Neural cell (in vitro differentiated cells): ENCODE results near the gene BSN. TPM values are rescaled to one million over a fixed set of nuclear protein-coding genes. Genes with fewer than 3 reads are reported as not detected.

Source experiments
- H2AFZ ChIP-seq: fragments of 200-600, 300-800 bp; sonication (generic), shearing (Covaris generic); 2 replicates; pipeline ENCODE4 v1.6.0; 2014; ENCODE audit warnings: low read depth, mild to moderate bottlenecking, antibody characterized with exemption, low read length, moderate library complexity
- H3F3A ChIP-seq: fragments of 200-600 bp; shearing (Covaris generic); 2 replicates; pipeline ENCODE4 v1.6.1; 2016; ENCODE audit warnings: mild to moderate bottlenecking, moderate library complexity, mixed read lengths, antibody characterized with exemption, low read length; ENCODE audit not compliant: insufficient read depth, poor library complexity, severe bottlenecking
- H3K27ac ChIP-seq: fragments of 200-600, 300-800 bp; sonication (generic), shearing (Covaris generic); 2 replicates; pipeline ENCODE4 v1.5.1; 2014; ENCODE audit warnings: mild to moderate bottlenecking, low read length, moderate library complexity
- H3K27me3 ChIP-seq: fragments of 300-800, 200-600 bp; sonication (generic), shearing (Covaris generic); 2 replicates; pipeline ENCODE4 v1.6.0; 2014; ENCODE audit warnings: mild to moderate bottlenecking, low read depth, low read length, moderate library complexity; ENCODE audit not compliant: insufficient read depth
- H3K36me3 ChIP-seq: fragments of 300-800, 200-600 bp; sonication (generic), shearing (Covaris generic); 2 replicates; pipeline ENCODE4 v1.5.1; 2014; ENCODE audit warnings: mild to moderate bottlenecking, antibody characterized with exemption, low read length, moderate library complexity; ENCODE audit not compliant: insufficient read depth
- H3K4me2 ChIP-seq: fragments of 300-800, 200-600 bp; sonication (generic), shearing (Covaris generic); 2 replicates; pipeline ENCODE4 v1.6.0; 2014; ENCODE audit warnings: mild to moderate bottlenecking, low read length
- H3K4me3 ChIP-seq: fragments of 300-800, 200-600 bp; sonication (generic), shearing (Covaris generic); 2 replicates; pipeline ENCODE4 v1.5.1; 2014; ENCODE audit warnings: mild to moderate bottlenecking, low read length, moderate library complexity
- H3K79me2 ChIP-seq: fragments of 200-600 bp; shearing (Covaris generic); replicated peaks from 2 replicates; pipeline ENCODE4 v1.6.0; 2014; ENCODE audit warnings: mild to moderate bottlenecking, low read length, moderate library complexity; ENCODE audit not compliant: insufficient read depth
- H3K9ac ChIP-seq: fragments of 300-800, 200-600 bp; sonication (generic), shearing (Covaris generic); 2 replicates; pipeline ENCODE4 v1.6.1; 2016; ENCODE audit warnings: mild to moderate bottlenecking, low read length, mixed read lengths
- H3K9me2 ChIP-seq: fragments of 200-600 bp; shearing (Covaris generic); 2 replicates; pipeline ENCODE4 v1.6.1; 2016; ENCODE audit warnings: mild to moderate bottlenecking, low read length, mixed read lengths; ENCODE audit not compliant: insufficient read depth
- H3K9me3 ChIP-seq: fragments of 200-600, 300-800 bp; sonication (generic), shearing (Covaris generic); 2 replicates; pipeline ENCODE4 v1.6.1; 2016; ENCODE audit warnings: mild to moderate bottlenecking, mixed run types, low read length, moderate library complexity, mixed read lengths
- H4K20me1 ChIP-seq: fragments of 200-600 bp; shearing (Covaris generic); 2 replicates; pipeline ENCODE4 v1.6.1; 2016; ENCODE audit warnings: mild to moderate bottlenecking, mixed run types; ENCODE audit not compliant: insufficient read depth
- CTCF ChIP-seq: fragments of 450-650 bp; IDR thresholded peaks from 2 replicates; pipeline ENCODE4 v1.5.1; 2014; ENCODE audit warnings: antibody characterized with exemption, mild to moderate bottlenecking, moderate library complexity; ENCODE audit not compliant: poor library complexity, severe bottlenecking
- EP300 ChIP-seq: fragments of 450-650 bp; conservative IDR thresholded peaks from 2 replicates; pipeline ENCODE4 v1.6.1; 2014; ENCODE audit warnings: antibody characterized with exemption, mild to moderate bottlenecking, moderate library complexity; ENCODE audit not compliant: poor library complexity, severe bottlenecking
- EZH2 ChIP-seq: fragments of 200-600, 300-800 bp; shearing (Covaris generic), sonication (generic); IDR thresholded peaks from 2 replicates; pipeline ENCODE4 v1.6.1; 2014; ENCODE audit warnings: antibody characterized with exemption, low read length, borderline replicate concordance, mild to moderate bottlenecking; ENCODE audit not compliant: insufficient read depth, poor library complexity, severe bottlenecking
- MXI1 ChIP-seq: fragments of 450-650 bp; conservative IDR thresholded peaks from 2 replicates; pipeline ENCODE4 v1.6.1; 2014; ENCODE audit warnings: antibody characterized with exemption, mild to moderate bottlenecking; ENCODE audit not compliant: poor library complexity, severe bottlenecking
- POLR2AphosphoS5 ChIP-seq: IDR thresholded peaks from 2 replicates; pipeline ENCODE4 v1.6.1; 2012
- RAD21 ChIP-seq: fragments of 450-650 bp; conservative IDR thresholded peaks from 2 replicates; pipeline ENCODE4 v1.6.1; 2014; ENCODE audit warnings: antibody characterized with exemption, mild to moderate bottlenecking, moderate library complexity
- REST ChIP-seq: IDR thresholded peaks from 2 replicates; pipeline ENCODE4 v1.6.1; 2012; ENCODE audit warnings: borderline replicate concordance
- SMC3 ChIP-seq: fragments of 450-650 bp; conservative IDR thresholded peaks from 2 replicates; pipeline ENCODE4 v1.6.1; 2014; ENCODE audit warnings: antibody characterized with exemption, mild to moderate bottlenecking, moderate library complexity; ENCODE audit not compliant: poor library complexity
- TAF1 ChIP-seq: IDR thresholded peaks from 2 replicates; pipeline ENCODE4 v1.6.1; 2012; ENCODE audit warnings: low read depth
- polyA plus RNA-seq: library from polyadenylated mRNA; depleted of rRNA; stranded (reverse); fragments of >200 nt; gene quantifications from 2 replicates; pipeline ENCODE4 v1.2.3, GENCODE V29; 2014

Gene BSN
- polyA plus RNA-seq, 1 donor from 2014 or later: 2.0 TPM

GRCh38 chr3:49634736-49635135, 80.5 kb downstream of the BSN start:
- no peak overlapping the region for H2AFZ ChIP-seq
- no peaks in the 10 kb centered on the region for H3K79me2 ChIP-seq
- no peak overlapping the region for H3K4me2 ChIP-seq
- H3K9ac ChIP-seq: no peak overlapping the region
- H3K4me3 ChIP-seq: no peak overlapping the region
- peaks cover 3% of the 10 kb centered on the region for H4K20me1 ChIP-seq
- H3K27ac ChIP-seq: no peak overlapping the region
- H3K36me3 ChIP-seq: peaks cover 4% of the 10 kb centered on the region
- no peaks in the 10 kb centered on the region for H3K9me3 ChIP-seq
- TF ChIP-seq POLR2AphosphoS5 (no peak), MXI1 (no peak), TAF1 (no peak), REST (no peak), RAD21 (no peak), EP300 (no peak), SMC3 (no peak), EZH2 (no peak), CTCF (no peak)
- H3K9me2 ChIP-seq: no peaks in the 10 kb centered on the region
- no peaks in the 10 kb centered on the region for H3K27me3 ChIP-seq
- H3F3A ChIP-seq: no peaks in the 10 kb centered on the region

GRCh38 chr3:49636883-49637609, 82.8 kb downstream of the BSN start:
- Histone ChIP-seq H3K9me3 (no peaks in the 10 kb centered on the region), H3F3A (no peaks in the 10 kb centered on the region), H3K79me2 (no peaks in the 10 kb centered on the region), H3K9ac (no peak overlapping the region), H3K36me3 (no peaks in the 10 kb centered on the region), H4K20me1 (peaks cover 3% of the 10 kb centered on the region), H3K27me3 (no peaks in the 10 kb centered on the region), H3K9me2 (no peaks in the 10 kb centered on the region), H2AFZ (no peak overlapping the region), H3K27ac (no peak overlapping the region), H3K4me2 (no peak overlapping the region), H3K4me3 (no peak overlapping the region)
- TF ChIP-seq RAD21 (no peak), POLR2AphosphoS5 (no peak), EP300 (no peak), TAF1 (no peak), EZH2 (no peak), MXI1 (no peak), CTCF (no peak)
